HFF-Myc (cell line): ENCODE data around the gene OR2D3.

Source experiments
- DNase-seq: peaks from one replicate; pipeline ENCODE4 v3.0.0-alpha.2; 2011; ENCODE audit warnings: low read depth; ENCODE audit errors: extremely low read depth
- H3K4me3 ChIP-seq: replicated peaks from 2 replicates; pipeline ENCODE4 v1.5.1; 2011; ENCODE audit warnings: low read depth, mild to moderate bottlenecking, control low read depth, low read length
- CTCF ChIP-seq: IDR thresholded peaks from 2 replicates; pipeline ENCODE4 v1.5.1; 2012; ENCODE audit warnings: mild to moderate bottlenecking, low read depth, low read length, control low read depth; ENCODE audit errors: missing control alignments

The OR2D3 gene

GRCh38 chr11:6888830-6889229 lies 32.0 kb upstream of the OR2D3 start:
- no peak for DNase-seq
- TF ChIP-seq CTCF = no peak
- no peak overlapping the region for H3K4me3 ChIP-seq

- no peak for DNase-seq
- H3K4me3 ChIP-seq = no peak overlapping the region
- TF ChIP-seq CTCF = no peak
These were observed 31.0 kb upstream of the OR2D3 start for GRCh38 chr11:6889835-6890234.

- DNase-seq = no peak
These were observed 28.4 kb upstream of the OR2D3 start, which contains the start of gene OR2D2 for GRCh38 chr11:6892400-6892799. Gene OR2D2 (minus strand): TSS chr11:6892500. CDS start chr11:6892500, 0 bp downstream.

GRCh38 chr11:6894097-6894496 lies 26.7 kb upstream of the OR2D3 start:
- H3K4me3 ChIP-seq = no peak overlapping the region
- TF ChIP-seq CTCF = no peak
- DNase-seq = no peak

More at GRCh38 chr11:6892400-6892799, 28.4 kb upstream of the OR2D3 start, which contains the start of gene OR2D2:
- H3K4me3 ChIP-seq = no peak within 1 kb of the TSS
- TF ChIP-seq CTCF = no peak

- no peak for DNase-seq
- H3K4me3 ChIP-seq = no peak overlapping the region
- TF ChIP-seq CTCF = no peak
These were observed 25.8 kb upstream of the OR2D3 start for GRCh38 chr11:6895010-6895409.

- no peak overlapping the region for H3K4me3 ChIP-seq
- no peak for DNase-seq
These were observed 21.9 kb upstream of the OR2D3 start for GRCh38 chr11:6898911-6899310.

More at GRCh38 chr11:6898911-6899310, 21.9 kb upstream of the OR2D3 start:
- no peak for TF ChIP-seq CTCF
